NCI-H187 (cell line): ENCODE data around the gene PSME1.

Source experiments
- DNase-seq, 2 experiments: peaks; one replicate each; lab custom pipeline; 2025; lab: John Stamatoyannopoulos, UW

Gene PSME1

DNA sequence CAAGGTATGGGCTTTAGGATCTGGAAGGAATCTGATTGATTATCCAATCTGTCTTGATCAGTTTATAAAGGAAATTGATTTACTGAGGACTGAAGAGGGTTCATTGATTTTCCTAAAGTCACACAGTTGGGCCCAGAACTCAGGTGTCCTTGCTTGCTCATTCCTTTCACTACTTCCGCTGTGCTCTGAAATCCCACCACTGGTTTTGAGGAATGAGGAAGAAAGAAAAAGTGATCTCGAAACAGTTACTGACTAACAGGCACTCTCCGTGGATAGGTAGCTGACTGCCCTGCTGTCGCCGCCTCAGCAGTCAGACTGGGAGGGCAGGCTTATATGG is 5.6 kb upstream of the PSME1 start, which contains the start of gene FITM1:
TSS of gene FITM1 (plus strand) at position 280 of the 337 bp plus-strand sequence. CDS start 905 bp downstream, outside the sequence.
- no peak for DNase-seq

- no peak for DNase-seq
Observed at GRCh38 chr14:24130717-24131548, 5.1 kb upstream of the PSME1 start.

- no peak for DNase-seq
Observed at GRCh38 chr14:24131549-24131966, 4.4 kb upstream of the PSME1 start.

DNA sequence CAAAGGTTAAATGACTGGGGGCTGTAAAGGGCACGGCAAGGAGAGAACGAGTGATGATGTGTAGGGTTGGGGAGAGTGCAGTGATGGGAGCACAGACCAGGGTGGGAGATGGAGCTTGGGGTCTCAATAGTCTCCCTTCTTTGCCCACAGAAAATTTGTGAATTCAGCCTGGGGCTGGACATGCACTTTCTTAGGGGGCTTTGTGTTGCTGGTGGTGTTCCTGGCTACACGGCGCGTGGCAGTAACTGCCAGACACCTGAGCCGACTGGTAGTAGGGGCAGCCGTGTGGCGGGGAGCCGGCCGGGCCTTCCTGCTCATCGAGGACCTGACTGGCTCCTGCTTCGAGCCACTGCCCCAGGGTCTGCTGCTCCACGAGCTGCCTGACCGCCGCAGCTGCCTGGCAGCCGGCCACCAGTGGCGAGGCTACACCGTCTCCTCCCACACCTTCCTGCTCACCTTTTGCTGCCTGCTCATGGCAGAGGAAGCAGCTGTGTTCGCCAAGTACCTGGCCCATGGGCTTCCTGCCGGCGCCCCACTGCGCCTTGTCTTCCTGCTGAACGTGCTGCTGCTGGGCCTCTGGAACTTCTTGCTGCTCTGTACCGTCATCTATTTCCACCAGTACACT is 3.8 kb upstream of the PSME1 start:
- DNase-seq: no peak

DNA sequence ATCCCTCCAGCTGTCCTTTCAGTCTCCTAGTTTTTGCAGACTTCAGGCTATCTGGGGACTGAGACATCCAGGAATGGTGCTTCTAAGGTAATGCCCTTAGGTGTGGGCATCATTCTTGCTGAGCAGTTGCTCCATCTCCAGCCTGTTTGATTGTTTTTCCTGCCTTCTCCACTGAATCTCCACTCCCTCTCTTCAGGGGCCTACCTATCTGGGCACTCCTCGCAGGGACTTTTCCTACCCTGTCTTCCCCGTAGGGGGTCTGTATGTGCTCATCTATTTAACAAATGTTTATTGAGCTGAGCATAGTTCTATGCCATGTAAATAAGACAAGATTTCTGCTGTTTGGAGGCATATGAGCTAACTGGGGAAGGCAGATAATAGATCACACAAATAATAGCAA is 3.0 kb upstream of the PSME1 start:
- DNase-seq: no peak

GRCh38 chr14:24133735-24134134 is 2.3 kb upstream of the PSME1 start:
- DNase-seq: no peak

GRCh38 chr14:24135584-24135833 is 485 bp upstream of the PSME1 start:
- DNase-seq: no peak

DNA sequence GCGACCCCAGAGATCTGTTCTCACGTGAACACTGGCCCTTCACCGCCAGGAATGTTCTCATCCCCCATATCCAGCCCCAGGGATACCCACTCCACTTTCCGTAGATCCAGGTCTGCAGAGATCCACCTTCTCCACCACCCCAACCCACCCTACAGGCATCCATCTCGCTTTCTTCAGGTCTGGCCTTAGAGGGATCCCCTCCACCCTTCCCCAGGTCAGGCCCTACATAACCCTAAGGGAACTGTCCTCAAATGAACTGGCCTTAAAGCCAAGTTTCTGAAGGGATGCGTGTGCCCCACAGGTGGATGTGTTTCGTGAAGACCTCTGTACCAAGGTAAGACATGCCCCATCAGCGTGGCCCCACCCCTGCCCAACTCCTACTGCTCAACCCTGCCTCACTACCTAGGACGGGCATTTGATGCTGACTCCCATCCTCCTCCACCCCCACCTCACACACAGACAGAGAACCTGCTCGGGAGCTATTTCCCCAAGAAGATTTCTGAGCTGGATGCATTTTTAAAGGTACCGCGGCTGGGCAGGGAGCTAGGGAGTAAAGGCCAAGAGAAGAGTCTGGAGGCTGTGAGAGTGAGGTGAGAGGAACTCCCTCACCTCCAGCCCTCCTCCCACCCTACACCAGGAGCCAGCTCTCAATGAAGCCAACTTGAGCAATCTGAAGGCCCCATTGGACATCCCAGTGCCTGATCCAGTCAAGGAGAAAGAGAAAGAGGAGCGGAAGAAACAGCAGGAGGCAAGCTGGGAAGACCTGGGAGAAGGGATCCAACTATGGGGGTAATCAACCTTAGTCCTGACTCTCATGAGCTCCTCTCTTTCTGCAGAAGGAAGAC is 912 bp downstream of the PSME1 start:
- no peak for DNase-seq

- DNase-seq: no peak
Observed at GRCh38 chr14:24137529-24138395, 1.8 kb downstream of the PSME1 start.

- no peak for DNase-seq
Observed at GRCh38 chr14:24138396-24139271, 2.6 kb downstream of the PSME1 start.

DNA sequence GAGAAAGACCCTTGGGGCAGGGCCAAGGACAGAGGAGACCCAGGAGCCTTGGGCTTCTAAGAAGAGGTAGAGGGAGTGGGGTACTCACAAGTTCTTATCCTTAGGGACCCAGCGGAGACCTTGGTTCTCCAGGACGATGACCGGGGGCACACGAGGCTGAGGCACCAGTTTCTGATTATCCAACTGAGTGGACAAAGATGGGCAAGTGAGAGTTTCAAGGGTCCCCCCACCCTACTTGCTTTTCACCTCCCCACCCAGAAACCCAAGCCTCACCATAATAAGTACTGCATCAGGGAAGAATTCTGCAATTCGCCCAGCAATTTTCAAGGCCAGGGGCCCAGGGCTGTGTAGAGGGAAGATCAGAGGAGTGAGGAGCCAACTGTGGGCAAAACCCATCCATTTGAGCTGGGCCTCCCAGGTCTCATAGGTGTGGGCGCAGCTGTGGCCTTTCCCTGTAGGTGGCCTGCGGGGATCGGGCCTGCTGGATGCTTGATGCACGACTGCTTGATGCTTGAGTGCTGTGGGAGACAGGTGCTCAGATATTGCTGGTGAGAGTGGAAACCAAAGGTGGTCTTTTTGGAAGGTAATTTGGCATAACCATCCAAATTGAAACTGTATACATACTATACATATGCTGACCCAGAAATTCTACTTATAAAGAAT is 3.4 kb downstream of the PSME1 start:
- DNase-seq: no peak

DNA sequence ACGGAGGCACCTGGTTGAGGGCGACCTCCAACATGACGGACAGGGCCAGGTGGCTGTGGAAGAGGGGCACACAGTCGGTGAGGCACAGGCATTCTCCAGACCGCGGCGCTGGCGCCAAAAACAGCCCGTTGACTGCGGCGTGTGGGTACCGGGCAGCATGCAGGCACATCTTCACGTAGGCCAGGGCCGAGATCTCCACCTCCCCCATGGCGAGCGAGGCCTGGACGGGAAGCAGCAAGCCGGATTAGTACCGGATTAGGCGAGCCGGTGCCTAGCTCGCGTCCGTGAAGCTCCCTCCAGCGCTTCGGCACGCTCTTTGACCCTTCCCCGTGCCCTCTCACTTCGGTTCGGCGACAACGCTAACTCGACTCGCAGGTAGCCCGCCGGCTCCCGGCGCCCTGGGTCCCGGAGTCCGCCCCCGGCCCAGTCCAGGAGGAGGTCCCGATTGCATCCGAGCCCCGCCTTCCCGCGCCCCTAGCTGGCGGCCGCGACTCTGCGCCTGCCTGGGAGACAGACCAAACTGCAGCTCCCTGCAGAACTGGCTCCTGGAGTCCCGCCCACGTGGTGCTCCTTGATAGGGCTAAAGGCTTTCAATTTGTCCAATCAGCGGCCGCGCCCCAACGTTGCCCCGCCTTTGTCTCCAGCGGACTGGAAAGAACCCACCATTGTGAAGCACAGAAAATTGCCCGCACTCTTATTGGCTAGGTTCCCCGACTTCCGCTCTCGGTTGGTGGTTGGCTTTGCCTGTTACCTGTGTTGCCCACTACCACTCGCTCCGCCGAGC is 5.3 kb downstream of the PSME1 start, which contains the start of gene EMC9:
TSS of gene EMC9 (minus strand) at position 495 of the 784 bp plus-strand sequence. CDS start at position 208, 287 bp downstream.
- peak; percentile 99 to 100 for DNase-seq

- DNase-seq: no peak
Observed at GRCh38 chr14:24143511-24143910, 7.5 kb downstream of the PSME1 start.

- DNase-seq: no peak
Observed at GRCh38 chr14:24144451-24144850, 8.5 kb downstream of the PSME1 start.

DNA sequence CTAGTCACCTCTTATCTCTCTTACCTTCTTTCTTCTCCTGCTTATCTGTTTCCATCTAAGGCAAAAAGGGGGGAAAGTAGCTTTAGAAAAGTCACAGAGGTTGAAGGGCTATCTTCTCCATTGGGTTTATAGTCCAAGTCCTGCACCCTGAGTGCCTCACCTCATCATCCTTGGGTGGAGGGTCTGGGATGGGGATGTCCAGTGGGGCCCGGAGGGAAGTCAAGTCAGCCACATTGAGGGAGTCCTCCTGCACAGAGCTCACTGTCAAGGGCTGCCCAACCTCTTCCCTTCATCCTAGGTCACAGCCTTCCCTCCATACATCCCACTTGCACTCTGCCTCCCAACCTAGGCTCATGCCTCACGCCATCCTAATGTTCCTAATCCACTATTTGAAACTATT is 9.2 kb downstream of the PSME1 start:
- DNase-seq: no peak

- peak in 1 of 2 experiments; percentile 87 for DNase-seq
Observed at GRCh38 chr14:24145690-24146452, 9.9 kb downstream of the PSME1 start.

GRCh38 chr14:24146453-24146977 is 10.5 kb downstream of the PSME1 start, which contains the start of gene PSME2:
PSME2 (minus strand) TSS chr14:24146610; CDS start chr14:24146581, 29 bp downstream.
- peak; percentile 92 to 97 for DNase-seq
